Mesenchymal stem cell (in vitro differentiated cells and primary cell): ENCODE data around the gene MT3.

Source experiments
- DNase-seq: peaks from one replicate; pipeline ENCODE4 v3.0.0-alpha.2; 2013
- H2AFZ ChIP-seq: one replicate; pipeline ENCODE4 v1.6.1; 2013; ENCODE audit warnings: low read depth, mild to moderate bottlenecking, control low read depth, inconsistent platforms, low read length, moderate library complexity
- H2AK5ac ChIP-seq: 2 replicates; pipeline ENCODE4 v1.6.1; 2013; ENCODE audit warnings: low read length, moderate library complexity, mild to moderate bottlenecking, inconsistent platforms; ENCODE audit not compliant: severe bottlenecking
- H2BK120ac ChIP-seq: one replicate; pipeline ENCODE4 v1.6.1; 2013; ENCODE audit warnings: low read depth, mild to moderate bottlenecking, inconsistent platforms, low read length, moderate library complexity
- H2BK12ac ChIP-seq, 2 experiments: one replicate each; pipeline ENCODE4 v1.6.1; 2013; ENCODE audit warnings: inconsistent platforms in 2 of 2, low read length in 2 of 2, mild to moderate bottlenecking in 2 of 2, moderate library complexity in 2 of 2, control low read depth in 1 of 2
- H2BK15ac ChIP-seq: one replicate; pipeline ENCODE4 v1.6.1; 2013; ENCODE audit warnings: mild to moderate bottlenecking, low read depth, inconsistent platforms; ENCODE audit not compliant: poor library complexity, severe bottlenecking
- H2BK5ac ChIP-seq: 2 replicates; pipeline ENCODE4 v1.6.1; 2013; ENCODE audit warnings: low read depth, mild to moderate bottlenecking, low read length, control low read depth, inconsistent platforms; ENCODE audit not compliant: poor library complexity, severe bottlenecking
- H3K14ac ChIP-seq, 2 experiments: one replicate each; pipeline ENCODE4 v1.6.1; 2013; ENCODE audit warnings: inconsistent platforms in 2 of 2, low read length in 2 of 2, control low read depth in 1 of 2, mild to moderate bottlenecking in 1 of 2, moderate library complexity in 1 of 2
- H3K18ac ChIP-seq, 2 experiments: one replicate each; pipeline ENCODE4 v1.6.1; 2013; ENCODE audit warnings: inconsistent platforms in 2 of 2, low read length in 2 of 2, control low read depth in 1 of 2, low read depth in 1 of 2, mild to moderate bottlenecking in 1 of 2
- H3K23ac ChIP-seq, 2 experiments: one replicate each; pipeline ENCODE4 v1.6.1; 2013; ENCODE audit warnings: inconsistent platforms in 2 of 2, low read length in 2 of 2, mild to moderate bottlenecking in 2 of 2, moderate library complexity in 2 of 2, control low read depth in 1 of 2
- H3K27ac ChIP-seq: 2 replicates; pipeline ENCODE4 v1.5.1; 2013; ENCODE audit warnings: mild to moderate bottlenecking, moderate library complexity, low read length, control low read depth, inconsistent platforms; ENCODE audit not compliant: poor library complexity, severe bottlenecking
- H3K27me3 ChIP-seq, 2 experiments: 2 replicates each; pipeline versions ENCODE4 v1.6.1 to v1.7.0; 2013; ENCODE audit warnings: low read length in 2 of 2, mild to moderate bottlenecking in 2 of 2, moderate library complexity in 2 of 2, control low read depth in 1 of 2, inconsistent platforms in 1 of 2; ENCODE audit not compliant: control insufficient read depth in 1 of 2, insufficient read depth in 1 of 2
- H3K36me3 ChIP-seq, 2 experiments: 2 replicates each; pipeline versions ENCODE4 v1.6.1 to v1.7.0; 2013; ENCODE audit warnings: low read length in 2 of 2, control low read depth in 1 of 2, inconsistent platforms in 1 of 2, low read depth in 1 of 2, mild to moderate bottlenecking in 1 of 2; ENCODE audit not compliant: insufficient read depth in 2 of 2, control insufficient read depth in 1 of 2
- H3K4ac ChIP-seq, 2 experiments: one replicate each; pipeline ENCODE4 v1.6.1; 2013; ENCODE audit warnings: inconsistent platforms in 2 of 2, low read length in 2 of 2, mild to moderate bottlenecking in 2 of 2, moderate library complexity in 2 of 2, control low read depth in 1 of 2, low read depth in 1 of 2
- H3K4me1 ChIP-seq: 2 replicates; pipeline ENCODE4 v1.6.1; 2013; ENCODE audit warnings: low read depth, low read length, control low read depth; ENCODE audit not compliant: control insufficient read depth, insufficient read depth
- H3K4me2 ChIP-seq: 2 replicates; pipeline ENCODE4 v1.6.1; 2013; ENCODE audit warnings: low read length, mild to moderate bottlenecking, inconsistent platforms; ENCODE audit not compliant: poor library complexity, severe bottlenecking
- H3K4me3 ChIP-seq, 2 experiments: 2 replicates each; pipeline versions ENCODE4 v1.5.1 to v1.7.0; 2013; ENCODE audit warnings: low read length in 2 of 2, mild to moderate bottlenecking in 2 of 2, control low read depth in 1 of 2, low read depth in 1 of 2; ENCODE audit not compliant: insufficient read depth in 1 of 2
- H3K79me1 ChIP-seq: replicated peaks from 2 replicates; pipeline ENCODE4 v1.6.1; 2013; ENCODE audit warnings: mild to moderate bottlenecking, control low read depth, low read length, inconsistent platforms; ENCODE audit not compliant: poor library complexity, severe bottlenecking
- H3K9ac ChIP-seq: 2 replicates; pipeline ENCODE4 v1.7.0; 2013; ENCODE audit warnings: mild to moderate bottlenecking, low read length, moderate library complexity
- H3K9me3 ChIP-seq: 2 replicates; pipeline ENCODE4 v1.7.0; 2013; ENCODE audit warnings: mild to moderate bottlenecking, low read length; ENCODE audit not compliant: control insufficient read depth
- H4K8ac ChIP-seq: one replicate; pipeline ENCODE4 v1.6.1; 2013; ENCODE audit warnings: inconsistent platforms, mild to moderate bottlenecking, low read length, moderate library complexity
- H4K91ac ChIP-seq: one replicate; pipeline ENCODE4 v1.6.1; 2013; ENCODE audit warnings: mild to moderate bottlenecking, low read length, inconsistent platforms
- WGBS: methylation state at CpG from one replicate; pipeline ENCODE4 v1.1.7; 2013; ENCODE audit warnings: mixed read lengths; 5-methylcytosine and 5-hydroxymethylcytosine counted together

MT3 gene

DNA sequence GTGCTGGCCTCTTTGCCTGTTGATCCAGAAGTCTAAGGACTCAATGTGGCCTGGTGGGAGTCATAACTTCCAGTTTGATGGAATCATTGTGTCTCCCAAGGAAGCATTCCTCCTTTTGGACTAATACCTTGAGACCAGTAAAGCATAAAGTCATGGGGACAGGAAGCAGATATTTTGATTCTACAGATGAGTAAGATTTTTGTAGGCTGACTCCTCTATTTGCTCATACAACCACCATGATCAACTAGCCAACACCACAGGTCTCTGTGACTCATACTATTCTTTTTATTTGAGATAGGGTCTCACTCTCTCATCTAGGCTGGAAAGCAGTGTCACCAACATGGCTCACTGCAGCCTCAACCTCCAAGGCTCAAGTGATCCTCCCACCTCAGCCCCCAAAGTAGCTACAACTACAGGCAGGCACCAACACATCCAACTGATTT, 25.2 kb downstream of the MT3 start:
- Histone ChIP-seq H3K4ac (no peak overlapping the region), H3K4me3 (no peak overlapping the region), H3K27ac (peak overlapping the region; percentile 88), H3K4me1 (peaks cover 38% of the 10 kb centered on the region), H2BK120ac (no peak overlapping the region), H3K79me1 (peaks cover 4% of the 10 kb centered on the region), H2BK15ac (no peak overlapping the region), H2BK5ac (peak overlapping the region; percentile 60), H3K23ac (no peak overlapping the region), H3K14ac (no peak overlapping the region), H2BK12ac (peak overlapping the region in 1 of 2 experiments; percentile 51), H3K36me3 (no peaks in the 10 kb centered on the region), H3K9me3 (no peaks in the 10 kb centered on the region), H3K9ac (no peak overlapping the region), H3K4me2 (no peak overlapping the region), H4K91ac (no peak overlapping the region), H3K27me3 (no peaks in the 10 kb centered on the region), H2AK5ac (no peak overlapping the region), H2AFZ (no peak overlapping the region), H3K18ac (no peak overlapping the region), H4K8ac (no peak overlapping the region)
- peak; percentile 29 for DNase-seq

DNA sequence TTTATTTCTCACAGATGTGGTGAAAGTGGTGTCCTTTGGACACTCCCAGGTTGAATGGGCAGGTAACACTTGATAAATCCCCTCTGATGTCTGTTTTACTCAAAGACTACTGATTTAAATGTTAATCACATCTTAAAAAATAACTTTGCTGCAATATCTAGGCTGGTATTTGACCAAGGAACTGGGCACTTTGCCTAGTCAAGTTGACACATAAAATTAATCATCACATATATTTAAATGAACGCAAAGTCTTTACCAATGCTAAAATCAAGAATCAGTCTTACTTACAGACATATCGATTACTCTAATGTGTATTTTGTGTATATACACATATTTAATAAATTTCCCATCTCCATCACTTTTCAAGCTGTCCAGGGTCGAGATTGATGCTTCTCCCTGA, 26.0 kb downstream of the MT3 start:
- no peaks in the 10 kb centered on the region for H3K36me3 ChIP-seq
- H3K27me3 ChIP-seq: no peaks in the 10 kb centered on the region
- no peak overlapping the region for H4K91ac ChIP-seq
- H3K9ac ChIP-seq: no peak overlapping the region
- peak overlapping the region; percentile 88 for H3K27ac ChIP-seq
- H3K23ac ChIP-seq: no peak overlapping the region
- no peak overlapping the region for H3K18ac ChIP-seq
- H2BK5ac ChIP-seq: peak overlapping the region; percentile 60
- H2BK120ac ChIP-seq: no peak overlapping the region
- no peak overlapping the region for H3K4me2 ChIP-seq
- H3K79me1 ChIP-seq: peaks cover 4% of the 10 kb centered on the region
- H3K4me1 ChIP-seq: peaks cover 34% of the 10 kb centered on the region
- no peak overlapping the region for H2AFZ ChIP-seq
- no peak overlapping the region for H3K4ac ChIP-seq
- no peak overlapping the region for H3K14ac ChIP-seq
- H3K9me3 ChIP-seq: no peaks in the 10 kb centered on the region
- no peak overlapping the region for H3K4me3 ChIP-seq
- H2BK12ac ChIP-seq: no peak overlapping the region
- H2AK5ac ChIP-seq: peak overlapping the region; percentile 73
- no peak overlapping the region for H4K8ac ChIP-seq
- H2BK15ac ChIP-seq: no peak overlapping the region
- 100% methylated on average over 2 of the region's 3 CpGs for WGBS
- no peak for DNase-seq

DNA sequence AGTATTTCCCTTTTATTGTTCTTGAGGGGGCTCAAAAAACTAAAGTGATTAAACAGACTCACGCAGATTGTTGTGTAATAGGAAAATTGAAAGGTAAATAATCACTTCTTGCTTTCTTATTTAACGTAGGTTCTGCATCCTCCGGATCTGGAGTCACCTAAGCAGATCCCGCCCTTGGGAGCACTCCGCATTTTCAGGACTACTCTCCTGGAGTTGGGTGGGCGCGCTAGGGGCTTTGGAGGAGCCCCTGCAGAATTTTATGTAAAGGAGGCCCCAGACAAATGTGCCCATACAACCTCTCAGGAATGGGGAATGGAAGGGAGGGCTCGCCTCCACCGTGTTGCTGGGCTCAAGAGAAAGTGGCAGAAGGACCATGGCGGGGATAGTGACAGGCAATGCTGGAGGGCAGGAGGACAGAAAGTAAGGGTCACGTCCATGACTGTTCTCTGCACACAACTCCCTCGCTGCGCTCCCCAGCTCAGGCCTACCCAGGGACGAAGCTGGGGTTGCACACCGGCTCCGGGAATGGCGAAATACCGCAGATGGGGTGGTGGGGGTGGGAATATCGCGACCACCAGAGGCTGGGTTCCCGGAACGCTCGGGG, 27.4 kb downstream of the MT3 start:
- no peaks in the 10 kb centered on the region for H3K27me3 ChIP-seq
- peak overlapping the region; percentile 46 to 70 for H3K4me3 ChIP-seq
- no peak for DNase-seq
- H3K79me1 ChIP-seq: peaks cover 4% of the 10 kb centered on the region
- peak overlapping the region; percentile 64 for H3K4me2 ChIP-seq
- H3K23ac ChIP-seq: peak overlapping the region in 1 of 2 experiments; percentile 67
- H4K8ac ChIP-seq: peak overlapping the region; percentile 93
- peak overlapping the region; percentile 80 for H2AFZ ChIP-seq
- H3K4me1 ChIP-seq: peaks cover 24% of the 10 kb centered on the region
- H3K9me3 ChIP-seq: no peaks in the 10 kb centered on the region
- no peaks in the 10 kb centered on the region for H3K36me3 ChIP-seq
- H2BK5ac ChIP-seq: peak overlapping the region; percentile 48
- H3K9ac ChIP-seq: peak overlapping the region; percentile 68
- peak overlapping the region; percentile 34 for H2BK120ac ChIP-seq
- 20% methylated on average over 23 of the region's 23 CpGs for WGBS
- H2AK5ac ChIP-seq: peak overlapping the region; percentile 1
- peak overlapping the region in 1 of 2 experiments; percentile 37 for H2BK12ac ChIP-seq
- H3K18ac ChIP-seq: peak overlapping the region; percentile 50 to 91
- H3K14ac ChIP-seq: peak overlapping the region in 1 of 2 experiments; percentile 76
- H4K91ac ChIP-seq: peak overlapping the region; percentile 76
- peak overlapping the region; percentile 31 for H3K27ac ChIP-seq
- H2BK15ac ChIP-seq: peak overlapping the region; percentile 63
- H3K4ac ChIP-seq: peak overlapping the region in 1 of 2 experiments; percentile 15

- peak overlapping the region; percentile 79 for H3K9ac ChIP-seq
- peak overlapping the region; percentile 15 to 33 for H3K4ac ChIP-seq
Measured at GRCh38 chr16:56617212-56618085, 28.1 kb downstream of the MT3 start.

More at GRCh38 chr16:56617212-56618085, 28.1 kb downstream of the MT3 start:
- H3K23ac ChIP-seq: peak overlapping the region in 1 of 2 experiments; percentile 67
- H3K36me3 ChIP-seq: no peaks in the 10 kb centered on the region
- peak overlapping the region; percentile 22 for H3K27ac ChIP-seq
- no peaks in the 10 kb centered on the region for H3K27me3 ChIP-seq
- H2BK5ac ChIP-seq: peak overlapping the region; percentile 48
- 1% methylated on average over 39 of the region's 41 CpGs for WGBS
- peak overlapping the region in 1 of 2 experiments; percentile 91 for H2BK12ac ChIP-seq
- DNase-seq: peak; percentile 66
- H2AFZ ChIP-seq: peak overlapping the region; percentile 80
- peak overlapping the region; percentile 34 for H2BK120ac ChIP-seq
- no peaks in the 10 kb centered on the region for H3K9me3 ChIP-seq
- peak overlapping the region; percentile 64 for H3K4me2 ChIP-seq
- H4K91ac ChIP-seq: peak overlapping the region; percentile 76
- H3K4me1 ChIP-seq: peaks cover 23% of the 10 kb centered on the region
- peak overlapping the region; percentile 63 for H2BK15ac ChIP-seq
- peak overlapping the region; percentile 93 for H4K8ac ChIP-seq
- H2AK5ac ChIP-seq: peak overlapping the region; percentile 10
- peak overlapping the region in 1 of 2 experiments; percentile 76 for H3K14ac ChIP-seq
- H3K18ac ChIP-seq: peak overlapping the region; percentile 50 to 91
- H3K79me1 ChIP-seq: peaks cover 4% of the 10 kb centered on the region
- H3K4me3 ChIP-seq: peak overlapping the region; percentile 46 to 70
